Measurements from ENCODE around the gene CFAP46.
A peak's percentile ranks its signal among the peaks of the same experiment; 100 is the strongest.
"Not testable (repeated sequence)": the region's sequence is repeated elsewhere in the genome, so short reads cannot be mapped to it uniquely, and the experiment has no call there.

The CFAP46 gene

GRCh38 chr10:132943791-132944404 lies 1.5 kb upstream of the CFAP46 start:
- DNase-seq, result no peak

DNA sequence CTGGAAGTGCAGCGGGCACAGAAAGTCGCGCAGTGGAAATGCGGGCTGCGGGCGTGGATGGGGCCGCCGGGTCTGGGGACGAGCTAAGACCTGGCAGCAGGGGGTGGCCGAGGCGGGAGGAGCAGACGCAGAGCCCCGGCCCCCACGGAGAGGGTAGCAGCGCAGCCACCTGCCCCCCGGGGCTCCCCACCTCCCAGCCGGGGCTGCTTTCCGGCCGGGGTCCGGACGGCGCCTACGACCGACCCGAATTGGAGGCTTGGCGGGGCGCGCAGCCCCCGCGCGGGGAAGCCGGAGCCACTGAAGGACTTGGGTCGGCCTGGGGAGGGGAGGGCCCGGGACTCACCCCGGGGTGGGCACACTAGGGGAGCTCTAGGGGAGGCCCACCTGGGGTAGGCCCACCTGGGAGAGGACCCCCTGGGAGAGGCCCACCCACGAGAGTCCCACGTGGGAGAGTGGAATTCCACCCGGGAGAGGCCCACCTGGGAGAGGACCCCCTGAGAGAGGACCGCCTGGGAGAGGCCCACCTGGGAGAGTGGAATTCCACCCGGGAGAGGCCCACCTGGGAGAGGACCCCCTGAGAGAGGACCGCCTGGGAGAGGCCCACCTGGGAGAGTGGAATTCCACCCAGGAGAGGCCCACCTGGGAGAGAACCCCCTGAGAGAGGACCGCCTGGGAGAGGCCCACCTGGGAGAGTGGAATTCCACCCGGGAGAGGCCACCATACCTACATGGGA lies 854 bp upstream of the CFAP46 start:
- DNase-seq, result no peak

- DNase-seq, result no peak
Measured at GRCh38 chr10:132941640-132942051, 724 bp downstream of the CFAP46 start.

DNA sequence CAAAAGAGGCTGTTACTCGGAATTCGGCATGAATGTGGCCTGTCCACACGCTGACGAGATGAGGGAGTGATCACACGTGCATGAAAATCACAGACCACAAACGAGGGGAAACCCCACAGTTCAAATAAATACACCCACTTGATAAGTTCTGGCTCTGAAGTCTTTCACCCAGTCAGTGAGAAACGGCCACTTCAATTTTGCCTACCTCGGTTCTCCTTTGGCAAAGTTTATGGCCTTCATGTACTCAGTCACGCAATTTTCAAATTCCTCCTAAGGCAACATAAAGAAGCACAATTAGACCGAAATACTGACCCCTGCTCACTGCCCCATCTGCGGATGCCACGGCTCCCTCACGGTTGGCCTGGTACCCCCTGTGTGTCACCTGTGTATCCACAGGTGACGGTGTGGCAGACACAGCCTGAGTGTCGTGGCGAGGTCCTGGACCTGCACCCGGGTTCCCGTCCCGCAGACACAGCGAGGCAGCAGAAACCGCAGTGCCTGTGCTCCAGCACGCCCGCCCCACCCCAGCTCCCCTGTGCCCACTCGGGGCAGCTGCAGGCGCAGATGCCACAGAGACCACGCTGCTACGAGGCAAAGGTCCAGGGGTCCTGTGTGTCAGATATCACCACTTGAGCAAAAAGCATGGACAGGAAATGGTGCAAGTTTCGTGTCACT lies 1.4 kb downstream of the CFAP46 start:
- DNase-seq, result no peak

- no peak for DNase-seq
Measured at GRCh38 chr10:132939957-132940790, 2.2 kb downstream of the CFAP46 start.

GRCh38 chr10:132939378-132939955 lies 2.9 kb downstream of the CFAP46 start:
- DNase-seq, result no peak

- DNase-seq, result peak; percentile 40
Measured at GRCh38 chr10:132938472-132939339, 3.7 kb downstream of the CFAP46 start.

- no peak for DNase-seq
Measured at GRCh38 chr10:132937861-132938260, 4.5 kb downstream of the CFAP46 start.

- no peak for DNase-seq
Measured at GRCh38 chr10:132934953-132935352, 7.4 kb downstream of the CFAP46 start.

DNA sequence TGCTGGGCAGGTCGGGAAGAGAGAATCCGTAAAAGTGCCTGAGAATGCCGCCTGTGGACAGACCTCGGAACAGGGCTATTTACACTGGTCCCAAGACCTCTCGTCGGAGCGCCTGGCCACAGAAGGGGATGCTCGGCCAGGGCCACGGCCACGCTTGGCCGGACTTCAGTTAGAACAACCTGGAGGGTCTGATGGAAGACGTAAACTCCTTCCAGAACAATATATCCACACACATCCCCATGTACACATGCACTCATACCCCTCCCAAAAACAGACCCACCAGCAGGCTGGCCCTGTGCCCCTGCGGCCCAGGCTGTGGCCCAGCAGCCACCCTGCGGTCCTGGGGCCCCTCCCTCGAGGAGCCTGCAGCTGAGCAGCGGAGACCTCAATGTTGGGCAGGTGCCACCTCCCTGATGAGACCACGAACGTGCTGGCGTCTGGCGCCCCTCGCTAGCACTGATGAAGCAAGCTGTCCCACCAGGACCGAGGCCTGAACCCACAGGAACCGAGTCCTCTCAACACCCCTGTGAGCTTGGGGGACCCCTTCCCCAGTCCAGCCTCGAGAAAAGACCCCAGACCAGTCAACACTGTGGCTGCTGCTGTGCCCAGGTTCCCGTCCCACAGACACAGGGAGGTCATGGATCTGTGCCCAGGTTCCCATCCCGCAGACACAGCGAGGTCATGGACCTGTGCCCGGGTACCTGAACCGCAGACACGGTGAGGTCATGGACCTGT lies 8.9 kb downstream of the CFAP46 start:
- DNase-seq, result no peak

DNA sequence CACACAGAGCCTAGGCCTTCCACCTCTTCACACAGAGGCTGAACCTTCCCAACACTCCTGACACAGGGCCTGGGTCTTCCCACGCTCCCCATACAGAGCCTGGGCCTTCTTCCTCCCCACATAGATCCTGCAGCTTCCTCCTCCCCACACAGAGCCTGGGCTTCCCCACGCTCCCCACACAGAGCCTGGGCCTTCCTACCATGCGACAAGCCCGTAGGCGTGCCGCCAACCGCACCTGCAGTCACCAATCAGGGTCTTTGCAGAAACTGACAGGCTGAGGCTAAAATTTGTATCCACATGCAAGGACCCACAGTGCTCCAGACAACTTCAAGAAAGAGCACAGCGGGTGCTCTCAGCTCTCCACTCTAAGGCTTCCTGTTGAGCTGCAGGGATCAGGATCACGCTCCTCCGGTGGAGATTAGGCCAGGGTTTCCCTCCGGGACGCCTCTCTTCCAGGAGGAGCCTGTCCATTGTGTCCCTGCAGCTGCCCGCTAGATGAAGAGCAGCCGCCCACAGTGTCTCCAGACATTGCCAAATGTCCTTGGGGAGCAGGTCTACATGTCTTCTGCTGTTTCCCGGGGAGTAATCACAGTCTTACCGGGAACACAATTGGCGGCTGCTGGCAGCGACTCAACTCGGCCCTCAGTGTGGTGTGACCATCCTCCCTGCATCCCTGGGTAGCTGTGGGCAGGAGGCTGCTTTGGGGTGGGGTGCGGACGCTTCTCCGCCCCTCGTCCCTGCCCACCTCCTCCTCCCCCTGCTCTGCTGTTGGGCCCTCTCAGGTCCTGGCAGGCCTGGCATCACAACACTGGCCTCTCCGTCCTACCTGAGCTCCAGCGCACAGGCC lies 9.7 kb downstream of the CFAP46 start:
- peak; percentile 87 for DNase-seq

DNA sequence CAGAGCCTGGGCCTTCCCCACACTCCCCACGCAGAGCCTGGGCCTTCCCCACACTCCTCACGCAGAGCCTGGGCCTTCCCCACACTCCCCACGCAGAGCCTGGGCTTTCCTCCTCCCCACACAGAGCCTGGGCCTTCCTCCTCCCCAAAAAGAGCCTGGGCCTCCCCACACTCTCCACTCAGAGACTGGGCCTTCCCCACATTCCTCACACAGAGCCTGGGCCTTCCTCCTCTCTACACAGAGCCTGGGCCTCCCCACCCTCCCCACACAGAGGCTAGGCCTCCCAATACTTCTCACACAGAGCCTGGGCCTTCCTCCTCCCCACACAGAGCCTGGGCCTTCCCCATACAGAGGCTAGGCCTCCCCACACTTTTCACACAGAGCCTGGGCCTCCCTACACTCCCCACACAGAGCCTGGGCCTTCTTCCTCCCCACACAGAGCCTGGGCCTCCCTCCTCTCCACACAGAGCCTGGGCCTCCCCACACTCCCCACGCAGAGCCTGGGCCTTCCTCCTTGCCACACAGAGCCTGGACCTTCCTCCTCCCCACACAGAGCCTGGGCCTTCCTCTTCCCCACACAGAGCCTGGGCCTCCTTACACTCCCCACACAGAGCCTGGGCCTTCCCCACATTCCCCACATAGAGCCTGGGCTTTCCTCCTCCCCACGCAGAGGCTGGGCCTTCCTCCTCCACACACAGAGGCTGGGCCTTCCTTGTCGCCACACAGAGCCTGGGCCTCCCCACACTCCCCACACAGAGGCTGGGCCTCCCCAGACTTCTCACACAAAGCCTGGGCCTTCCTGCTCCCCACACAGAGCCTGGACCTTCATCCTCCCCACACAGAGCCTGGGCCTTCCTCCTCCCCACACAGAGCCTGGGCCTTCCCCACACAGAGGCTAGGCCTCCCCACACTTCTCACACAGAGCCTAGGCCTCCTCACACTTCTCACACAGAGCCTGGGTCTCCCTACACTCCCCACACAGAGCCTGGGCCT lies 10.8 kb downstream of the CFAP46 start:
- peak; percentile 63 for DNase-seq

GRCh38 chr10:132930701-132931100 lies 11.7 kb downstream of the CFAP46 start:
- DNase-seq, result not testable (repeated sequence)

- DNase-seq, result peak; percentile 19
Measured at GRCh38 chr10:132929953-132930548, 12.3 kb downstream of the CFAP46 start.

- DNase-seq, result no peak
Measured at GRCh38 chr10:132929480-132929879, 12.9 kb downstream of the CFAP46 start.

DNA sequence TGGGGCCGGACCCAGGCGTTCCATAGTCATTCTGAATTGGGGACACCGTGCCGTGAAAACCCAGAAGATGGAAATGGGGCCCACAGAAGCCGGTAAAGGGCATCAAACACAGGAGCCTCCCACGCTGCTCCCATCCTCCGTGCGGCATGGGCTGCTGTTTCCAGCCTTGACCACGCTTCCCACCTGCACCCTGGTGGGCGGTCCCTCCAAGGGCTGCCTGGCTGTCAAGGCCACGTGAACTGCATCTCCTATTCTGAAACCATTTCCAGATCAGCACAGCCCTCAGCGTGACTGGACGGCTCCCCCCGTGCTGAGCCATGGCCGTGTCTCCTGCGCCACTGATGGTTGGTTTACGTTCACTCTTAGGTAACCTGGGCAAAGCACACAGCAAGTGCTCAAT lies 14.1 kb downstream of the CFAP46 start:
- no peak for DNase-seq

- no peak for DNase-seq
Measured at GRCh38 chr10:132927824-132928223, 14.5 kb downstream of the CFAP46 start.
